OCI-LY7 (cell line): ENCODE results near the gene IMP4. TPM values are rescaled to one million over a fixed set of nuclear protein-coding genes. Genes with fewer than 3 reads are reported as not detected.
A peak's percentile ranks its signal among the peaks of the same experiment; 100 is the strongest.
"Not testable (repeated sequence)": the region's sequence is repeated elsewhere in the genome, so short reads cannot be mapped to it uniquely, and the experiment has no call there.

Experiments used
- BruUV-seq: library from RNA; stranded (reverse); fragments of 400-500 nt; replicated peaks from 2 replicates; lab custom pipeline; 2021; lab: Mats Ljungman, UMichigan
- CTCF ChIA-PET: fragments of 300-600 bp; sonication (Branson Sonifier 250); formaldehyde crosslinking; loops from one replicate; lab custom pipeline; 2022; ENCODE audit warnings: antibody characterized with exemption; ENCODE audit not compliant: unreplicated experiment; lab: Charles Lee
- POLR2A ChIA-PET: fragments of 300-600 bp; sonication (Branson Sonifier 250); formaldehyde crosslinking; loops from one replicate; lab custom pipeline; 2022; ENCODE audit warnings: antibody characterized with exemption; lab: Charles Lee
- DNase-seq: peaks from one replicate; pipeline ENCODE4 v3.0.0-alpha.2; 2015; ENCODE audit warnings: low spot score
- H2AFZ ChIP-seq: fragments of 200-600 bp; sonication (generic), shearing (Covaris generic); 2 replicates; pipeline ENCODE4 v1.6.1; 2014; ENCODE audit warnings: mild to moderate bottlenecking, antibody characterized with exemption, low read length, moderate library complexity
- H3K27ac ChIP-seq: fragments of 200-600 bp; sonication (generic); 2 replicates; pipeline ENCODE4 v1.5.1; 2014; ENCODE audit warnings: mixed run types, low read depth, mild to moderate bottlenecking, moderate library complexity, low read length, inconsistent platforms; ENCODE audit not compliant: poor library complexity, severe bottlenecking
- H3K36me3 ChIP-seq: fragments of 200-600 bp; sonication (generic); 2 replicates; pipeline ENCODE4 v1.6.1; 2014; ENCODE audit warnings: mild to moderate bottlenecking, antibody characterized with exemption, low read length, moderate library complexity, mixed read lengths; ENCODE audit not compliant: insufficient read depth
- H3K4me1 ChIP-seq: fragments of 200-600 bp; sonication (generic); 2 replicates; pipeline ENCODE4 v1.5.1; 2014; ENCODE audit warnings: mild to moderate bottlenecking, low read length; ENCODE audit not compliant: insufficient read depth, poor library complexity, severe bottlenecking
- H3K4me2 ChIP-seq: fragments of 200-600 bp; sonication (generic); 2 replicates; pipeline ENCODE4 v1.6.1; 2014; ENCODE audit warnings: mild to moderate bottlenecking, low read length
- H3K4me3 ChIP-seq: fragments of 200-600 bp; sonication (generic); 2 replicates; pipeline ENCODE4 v1.5.1; 2014; ENCODE audit warnings: mild to moderate bottlenecking, low read depth, low read length; ENCODE audit not compliant: poor library complexity, severe bottlenecking
- H3K79me2 ChIP-seq: fragments of 200-600 bp; sonication (generic); 2 replicates; pipeline ENCODE4 v1.6.1; 2016; ENCODE audit warnings: low read depth, mild to moderate bottlenecking, low read length, moderate library complexity, mixed read lengths; ENCODE audit not compliant: insufficient read depth
- H3K9me2 ChIP-seq: fragments of 200-600 bp; sonication (generic); 2 replicates; pipeline ENCODE4 v1.6.1; 2016; ENCODE audit warnings: mild to moderate bottlenecking, low read length, mixed read lengths; ENCODE audit not compliant: insufficient read depth
- H3K9me3 ChIP-seq: fragments of 200-600 bp; sonication (generic); 2 replicates; pipeline ENCODE4 v1.6.1; 2014; ENCODE audit warnings: mild to moderate bottlenecking, mixed run types, low read length, mixed read lengths
- H4K20me1 ChIP-seq: fragments of 200-600 bp; sonication (generic); 2 replicates; pipeline ENCODE4 v1.6.1; 2014; ENCODE audit warnings: mild to moderate bottlenecking, antibody characterized with exemption, low read length, moderate library complexity, mixed read lengths; ENCODE audit not compliant: insufficient read depth
- CTCF ChIP-seq: fragments of 200-600 bp; sonication (generic); conservative IDR thresholded peaks from 2 replicates; pipeline ENCODE4 v1.5.1; 2014; ENCODE audit warnings: mild to moderate bottlenecking, antibody characterized with exemption, low read length, moderate library complexity, mixed read lengths
- EZH2phosphoT487 ChIP-seq: fragments of 200-600 bp; sonication (generic); IDR thresholded peaks from 2 replicates; pipeline ENCODE4 v1.6.1; 2018; ENCODE audit warnings: low read depth, borderline replicate concordance, mild to moderate bottlenecking, mixed run types, antibody characterized with exemption, low read length, moderate library complexity, mixed read lengths
- intact Hi-C: fragments of 100-400 bp; cut with micrococcal nuclease; formaldehyde crosslinking; loops from one replicate; pipeline ENCODE4 v1.10.0; 2022; ENCODE audit not compliant: unreplicated experiment
- total RNA-seq, 2 experiments: library from RNA; depleted of rRNA in 1 of 2; stranded (reverse); fragments of >200 nt in 1 of 2; shearing (Covaris generic) in 1 of 2; gene quantifications; 2 replicates each; pipeline ENCODE4 v1.2.3, GENCODE V29; 2014 to 2022

Gene IMP4
- total RNA-seq, 2 experiments from 2014 or later, result 266 to 314 TPM

- Histone ChIP-seq H4K20me1 (no peaks in the 10 kb centered on the region), H3K9me3 (no peaks in the 10 kb centered on the region), H3K36me3 (no peaks in the 10 kb centered on the region), H3K27ac (no peak overlapping the region), H3K4me3 (no peak overlapping the region), H3K9me2 (no peaks in the 10 kb centered on the region), H3K4me1 (no peaks in the 10 kb centered on the region), H3K79me2 (no peaks in the 10 kb centered on the region), H2AFZ (no peak overlapping the region), H3K4me2 (no peak overlapping the region)
- no peak for TF ChIP-seq CTCF
- no peak for TF ChIP-seq EZH2phosphoT487
- POLR2A ChIA-PET, result no interaction called here
- intact Hi-C loops, result no loop called here
- CTCF ChIA-PET, result no interaction called here
- BruUV-seq, result no TSS peak
- DNase-seq, result no peak
Measured at GRCh38 chr2:130328710-130329109, 14.0 kb upstream of the IMP4 start.

- Histone ChIP-seq H3K27ac (no peak overlapping the region), H3K4me2 (no peak overlapping the region), H3K9me2 (no peaks in the 10 kb centered on the region), H3K36me3 (peaks cover 8% of the 10 kb centered on the region), H4K20me1 (no peaks in the 10 kb centered on the region), H3K4me3 (no peak overlapping the region), H2AFZ (peak overlapping the region; percentile 74; the same call in 1 of the 2 replicates), H3K4me1 (no peaks in the 10 kb centered on the region), H3K9me3 (no peaks in the 10 kb centered on the region), H3K79me2 (no peaks in the 10 kb centered on the region)
- CTCF ChIA-PET, result no interaction called here
- peak; percentile 98 for TF ChIP-seq CTCF
- TF ChIP-seq EZH2phosphoT487, result no peak
- peak; percentile 78 for DNase-seq
- BruUV-seq, result no TSS peak
- POLR2A ChIA-PET, result interaction anchor here (0.7 to 2.5 kb wide), 2 partner anchors 10 to 1826 kb away, joined by 3 to 13 read pairs; partner anchors contain the start of gene IMP4
- intact Hi-C loops, result loop anchor here (2.0 kb wide), 2 partner anchors 152 to 176 kb away; partner anchors contain the start of gene SMPD4
Measured at GRCh38 chr2:130332271-130333073, 10.2 kb upstream of the IMP4 start.

GRCh38 chr2:130333253-130333652, 9.4 kb upstream of the IMP4 start:
- H3K79me2 ChIP-seq, BruUV-seq, CTCF ChIA-PET, H3K27ac ChIP-seq, H4K20me1 ChIP-seq, H3K4me3 ChIP-seq, H3K9me3 ChIP-seq, DNase-seq, H3K4me1 ChIP-seq, H3K4me2 ChIP-seq, H3K9me2 ChIP-seq: not testable (repeated sequence)
- POLR2A ChIA-PET, result interaction anchor here (0.7 to 2.5 kb wide), 4 partner anchors 9 to 1827 kb away, joined by 3 to 13 read pairs (median 6); partner anchors contain the start of gene IMP4
- intact Hi-C loops, result loop anchor here (2.0 kb wide), 2 partner anchors 152 to 176 kb away; partner anchors contain the start of gene SMPD4
- Histone ChIP-seq H2AFZ (peak overlapping the region; percentile 74; the same call in 1 of the 2 replicates), H3K36me3 (peaks cover 15% of the 10 kb centered on the region)
